Endothelial cell of umbilical vein (primary cell): ENCODE results near the gene ENO2. TPM values are rescaled to one million over a fixed set of nuclear protein-coding genes. Genes with fewer than 3 reads are reported as not detected.

Experiments used
- BruUV-seq: library from RNA; stranded (reverse); fragments of 400-500 nt; replicated peaks from 2 replicates; lab custom pipeline; 2021; lab: Mats Ljungman, UMichigan
- CTCF ChIA-PET: fragments of 300-600, 350-600 bp; sonication (Branson Sonifier 250); formaldehyde crosslinking; loops from one replicate; lab custom pipeline; 2021; ENCODE audit warnings: antibody characterized with exemption, inconsistent platforms; lab: Charles Lee
- POLR2A ChIA-PET: fragments of 300-600, 350-600 bp; sonication (Branson Sonifier 250); formaldehyde crosslinking; loops from one replicate; lab custom pipeline; 2021; ENCODE audit warnings: antibody characterized with exemption, inconsistent platforms; lab: Charles Lee
- DNase-seq: peaks from one replicate; pipeline ENCODE4 v3.0.0-alpha.2; 2011; ENCODE audit warnings: low read depth, low spot score
- FAIRE-seq: peaks from 2 replicates; lab custom pipeline; 2011; peaks lifted over from hg19 to GRCh38; lab: Jason Lieb, UNC
- H2AFZ ChIP-seq: 2 replicates; pipeline ENCODE4 v1.6.0; 2012; ENCODE audit warnings: low read depth, low read length, control low read depth, inconsistent platforms
- H3K27ac ChIP-seq: 2 replicates; pipeline ENCODE4 v1.5.1; 2011; ENCODE audit warnings: low read depth, mild to moderate bottlenecking, control low read depth, low read length, moderate library complexity; ENCODE audit not compliant: insufficient read depth
- H3K27me3 ChIP-seq, 2 experiments: 2 replicates each; pipeline versions ENCODE4 v1.6.0 to v1.6.1; 2011; ENCODE audit warnings: low read length in 2 of 2, mixed read lengths in 1 of 2; ENCODE audit not compliant: control insufficient read depth in 2 of 2, insufficient read depth in 2 of 2
- H3K36me3 ChIP-seq, 2 experiments: 2 replicates in 1 of 2; 3 replicates in 1 of 2; pipeline ENCODE4 v1.5.1; 2011; ENCODE audit warnings: low read length in 2 of 2, mild to moderate bottlenecking in 1 of 2, moderate library complexity in 1 of 2; ENCODE audit not compliant: control insufficient read depth in 2 of 2, insufficient read depth in 2 of 2; ENCODE audit errors: extremely low read depth in 1 of 2
- H3K4me1 ChIP-seq: 3 replicates; pipeline ENCODE4 v1.5.1; 2011; ENCODE audit warnings: mild to moderate bottlenecking, low read length; ENCODE audit not compliant: control insufficient read depth, insufficient read depth; ENCODE audit errors: extremely low read depth
- H3K4me2 ChIP-seq: 2 replicates; pipeline ENCODE4 v1.6.1; 2011; ENCODE audit warnings: low read length, control low read depth, mixed read lengths; ENCODE audit not compliant: insufficient read depth
- H3K4me3 ChIP-seq, 3 experiments: fragments of 200-600 bp in 1 of 3; sonication (generic), shearing (Covaris generic) in 1 of 3; replicated peaks in 1 of 3; 2 replicates each; pipeline ENCODE4 v1.5.1; 2011 to 2016; ENCODE audit warnings: control low read depth in 3 of 3, low read length in 3 of 3, mild to moderate bottlenecking in 2 of 3, inconsistent platforms in 1 of 3, low read depth in 1 of 3, moderate library complexity in 1 of 3; ENCODE audit not compliant: insufficient read depth in 1 of 3
- H3K79me2 ChIP-seq: 2 replicates; pipeline ENCODE4 v1.6.0; 2012; ENCODE audit warnings: low read length, inconsistent platforms; ENCODE audit not compliant: control insufficient read depth, insufficient read depth
- H3K9ac ChIP-seq: replicated peaks from 2 replicates; pipeline ENCODE3; 2011; ENCODE audit warnings: low read length, control low read depth; ENCODE audit not compliant: insufficient read depth; ENCODE audit errors: extremely low read depth
- H3K9me1 ChIP-seq: replicated peaks from 3 replicates; pipeline ENCODE4 v1.6.0; 2011; ENCODE audit warnings: mild to moderate bottlenecking, low read length; ENCODE audit not compliant: control insufficient read depth, insufficient read depth; ENCODE audit errors: extremely low read depth
- H3K9me3 ChIP-seq: replicated peaks from 2 replicates; pipeline ENCODE4 v1.5.1; 2012; ENCODE audit warnings: low read length, inconsistent platforms; ENCODE audit not compliant: control insufficient read depth, insufficient read depth
- H4K20me1 ChIP-seq: replicated peaks from 2 replicates; pipeline ENCODE3; 2011; ENCODE audit warnings: mild to moderate bottlenecking, low read length; ENCODE audit not compliant: control insufficient read depth, insufficient read depth; ENCODE audit errors: extremely low read depth
- CTCF ChIP-seq, 2 donors: IDR thresholded peaks; 1 replicate in 1 of 2; 2 replicates in 1 of 2; pipeline ENCODE4 v1.5.1; 2011; ENCODE audit warnings: low read length in 2 of 2, mild to moderate bottlenecking in 2 of 2, moderate library complexity in 2 of 2, control low read depth in 1 of 2, inconsistent platforms in 1 of 2, low read depth in 1 of 2; ENCODE audit not compliant: insufficient read depth in 1 of 2; ENCODE audit errors: extremely low read depth in 1 of 2
- EZH2 ChIP-seq: IDR thresholded peaks from 2 replicates; pipeline ENCODE4 v1.6.1; 2012; ENCODE audit warnings: borderline replicate concordance, low read depth, mild to moderate bottlenecking, moderate library complexity, low read length, inconsistent platforms; ENCODE audit not compliant: severe bottlenecking
- FOS ChIP-seq: IDR thresholded peaks from 2 replicates; pipeline ENCODE4 v1.6.1; 2011; ENCODE audit warnings: mild to moderate bottlenecking, low read length, moderate library complexity, borderline replicate concordance; ENCODE audit not compliant: insufficient read depth
- GATA2 ChIP-seq: IDR thresholded peaks from 2 replicates; pipeline ENCODE4 v1.7.0; 2011; ENCODE audit warnings: low read depth, mild to moderate bottlenecking, moderate library complexity, mixed read lengths, low read length; ENCODE audit not compliant: insufficient read length, insufficient read depth
- JUN ChIP-seq: IDR thresholded peaks from 2 replicates; pipeline ENCODE4 v1.6.1; 2011; ENCODE audit warnings: borderline replicate concordance, low read depth; ENCODE audit not compliant: insufficient read length, insufficient read depth
- MYC ChIP-seq: IDR thresholded peaks from one replicate; pipeline ENCODE4 v1.6.1; 2011; ENCODE audit warnings: mild to moderate bottlenecking, low read depth, low read length
- POLR2A ChIP-seq: IDR thresholded peaks from 2 replicates; pipeline ENCODE4 v1.6.1; 2012; ENCODE audit warnings: low read depth, mild to moderate bottlenecking, control low read depth, low read length
- POLR2AphosphoS5 ChIP-seq: IDR thresholded peaks from 2 replicates; pipeline ENCODE4 v1.6.1; 2012; ENCODE audit warnings: low read depth, mild to moderate bottlenecking, control low read depth, low read length, moderate library complexity; ENCODE audit not compliant: insufficient read depth
- dilution Hi-C: fragments of 300-500 bp; cut with MboI; formaldehyde crosslinking; loops from one replicate; pipeline ENCODE4 v1.15.0; 2019; ENCODE audit warnings: low sequenced_read_pairs; ENCODE audit not compliant: extremely low pct_ligation_motif_present
- intact Hi-C: fragments of 100-400 bp; cut with micrococcal nuclease; formaldehyde crosslinking; loops from one replicate; pipeline ENCODE4 v1.10.0; 2022
- polyA plus RNA-seq, 4 experiments: library from polyadenylated mRNA; depleted of rRNA in 3 of 4; stranded (reverse) in 3 of 4; unstranded in 1 of 4; fragments of >200 nt; gene quantifications; 2 replicates each; pipeline versions ENCODE4 v1.2.1 to v1.2.3, GENCODE V29; 2011 to 2012; ENCODE audit warnings: missing spikeins in 1 of 4
- total RNA-seq: library from RNA; stranded (reverse); gene quantifications from 2 replicates; pipeline ENCODE4 v1.2.3, GENCODE V29; 2021
- TF ChIP-seq, protein P1 (sequence below): IDR thresholded peaks from 2 replicates; pipeline ENCODE4 v1.6.1; 2011; ENCODE audit not compliant: insufficient read depth, insufficient read length

Gene ENO2
- total and polyA plus RNA-seq, 2 donors (not counting 3 experiments of a cell fraction or from before 2014, with no cell fraction given), result 11.4 to 18.6 TPM

GRCh38 chr12:6958609-6959057, 44.3 kb downstream of the ENO2 start:
- Histone ChIP-seq H2AFZ (peak overlapping the region; percentile 58), H3K4me1 (peaks cover 24% of the 10 kb centered on the region), H3K36me3 (no peaks in the 10 kb centered on the region), H3K4me2 (no peak overlapping the region), H3K9me1 (no peaks in the 10 kb centered on the region), H3K27me3 (no peaks in the 10 kb centered on the region), H3K4me3 (no peak overlapping the region), H3K9ac (no peak overlapping the region), H3K27ac (no peak overlapping the region), H3K79me2 (no peaks in the 10 kb centered on the region), H3K9me3 (no peaks in the 10 kb centered on the region), H4K20me1 (no peaks in the 10 kb centered on the region)
- no TSS peak for BruUV-seq
- DNase-seq, result no peak
- no peak for FAIRE-seq
- ChIA-PET CTCF (interaction anchor here (1.6 to 1.7 kb wide), 2 partner anchors 14 to 89 kb away, joined by 4 to 12 read pairs; partner anchors contain the start of gene C12orf57), POLR2A (interaction anchor here (1.8 kb wide), 1 partner anchor 15 kb away, joined by 6 read pairs; the partner anchor contains the start of genes C12orf57 and RNU7-1)
- dilution Hi-C loops, result no loop called here
- intact Hi-C loops, result no loop called here
- TF ChIP-seq JUN (no peak), GATA2 (no peak), FOS (no peak), POLR2AphosphoS5 (no peak), POLR2A (no peak), EZH2 (no peak)

GRCh38 chr12:6959058-6959804, 44.9 kb downstream of the ENO2 start:
- Histone ChIP-seq H3K9me3 (no peaks in the 10 kb centered on the region), H3K4me1 (peaks cover 18% of the 10 kb centered on the region), H3K9ac (no peak overlapping the region), H3K27ac (no peak overlapping the region), H3K27me3 (no peaks in the 10 kb centered on the region), H3K36me3 (no peaks in the 10 kb centered on the region), H3K4me3 (no peak overlapping the region), H3K79me2 (no peaks in the 10 kb centered on the region), H4K20me1 (no peaks in the 10 kb centered on the region), H3K4me2 (no peak overlapping the region), H3K9me1 (no peaks in the 10 kb centered on the region), H2AFZ (peak overlapping the region; percentile 58)
- TF ChIP-seq POLR2AphosphoS5 (no peak), GATA2 (no peak), JUN (no peak), EZH2 (no peak), MYC (no peak), POLR2A (no peak), CTCF (IDR thresholded peaks at IDR 0.05; ENCODE audit: extremely low read depth in 1 of 2, insufficient read depth in 1 of 2, low read depth in 1 of 2, low read length in 2 of 2) (no peak), FOS (no peak)
- TF ChIP-seq, protein P1, sequence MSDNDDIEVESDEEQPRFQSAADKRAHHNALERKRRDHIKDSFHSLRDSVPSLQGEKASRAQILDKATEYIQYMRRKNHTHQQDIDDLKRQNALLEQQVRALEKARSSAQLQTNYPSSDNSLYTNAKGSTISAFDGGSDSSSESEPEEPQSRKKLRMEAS, result no peak
- no TSS peak for BruUV-seq
- intact Hi-C loops, result no loop called here
- FAIRE-seq (no peak), DNase-seq (no peak)
- POLR2A ChIA-PET, result interaction anchor here (0.5 to 1.8 kb wide), 2 partner anchors 16 to 977 kb away, joined by 3 to 6 read pairs; partner anchors contain the start of genes C12orf57 and RNU7-1
- dilution Hi-C loops, result no loop called here
- CTCF ChIA-PET, result interaction anchor here (1.6 to 3.2 kb wide), 3 partner anchors 15 to 90 kb away, joined by 4 to 34 read pairs (median 12); partner anchors contain the start of genes C12orf57 and RNU7-1
